ENCODE results near the gene RALGAPA2. TPM values are rescaled to one million over a fixed set of nuclear protein-coding genes. Genes with fewer than 3 reads are reported as not detected.

Gene RALGAPA2
- polyA plus RNA-seq, 1 of the 3 experiments (the other 2 are of a cell fraction), result 1.0 TPM

GRCh38 chr20:20564279-20564678, 148.2 kb downstream of the RALGAPA2 start:
- no peak for TF ChIP-seq USF2 (IDR thresholded peaks at IDR 0.05; ENCODE audit: borderline replicate concordance, low read depth, low read length)
- TF ChIP-seq POLR2AphosphoS5 (IDR thresholded peaks at IDR 0.05; ENCODE audit: low read depth, low read length), result no peak
- no peak for TF ChIP-seq TCF12 (IDR thresholded peaks at IDR 0.05)
- TF ChIP-seq NFIC (IDR thresholded peaks at IDR 0.05; ENCODE audit: borderline replicate concordance), result no peak
- no peak for TF ChIP-seq ELF1 (IDR thresholded peaks at IDR 0.05)
- no peak for TF ChIP-seq NRF1 (IDR thresholded peaks at IDR 0.05; ENCODE audit: low read depth, low read length)
- no peak for TF ChIP-seq CHD2 (IDR thresholded peaks at IDR 0.05; ENCODE audit: low read length, partially characterized antibody)
- TF ChIP-seq SIN3A (IDR thresholded peaks at IDR 0.05; ENCODE audit: borderline replicate concordance, low read depth, low read length), result no peak
- TF ChIP-seq TAF1 (IDR thresholded peaks at IDR 0.05; ENCODE audit: borderline replicate concordance, low read depth, low read length), result no peak
- TF ChIP-seq RCOR1 (IDR thresholded peaks at IDR 0.05; ENCODE audit: low read length), result no peak
- Histone ChIP-seq H3K4me2 (no peak overlapping the region), H3K9ac (no peak overlapping the region), H3K27me3 (ENCODE audit: insufficient read depth) (no peaks in the 10 kb centered on the region), H3K9me3 (no peaks in the 10 kb centered on the region), H3K4me1 (ENCODE audit: control insufficient read depth in 1 of 2, insufficient read depth in 2 of 2, low read depth in 1 of 2, low read length in 1 of 2) (no peaks in the 10 kb centered on the region; a peak in 1 of 4 replicates), H3K36me3 (replicated peaks in 1 of 2; ENCODE audit: control insufficient read depth in 1 of 2, insufficient read depth in 2 of 2, low read length in 1 of 2) (no peaks in the 10 kb centered on the region), H2AFZ (ENCODE audit: low read depth) (no peak overlapping the region), H4K20me1 (ENCODE audit: insufficient read depth) (no peaks in the 10 kb centered on the region), H3K4me3 (ENCODE audit: low read depth in 2 of 2, low read length in 1 of 2) (no peak overlapping the region), H3K9me2 (no peaks in the 10 kb centered on the region), H3F3A (replicated peaks; ENCODE audit: insufficient read depth) (peaks cover 4% of the 10 kb centered on the region), H3K27ac (ENCODE audit: low read depth in 2 of 2, low read length in 1 of 2) (no peak overlapping the region), H3K79me2 (ENCODE audit: insufficient read depth) (no peaks in the 10 kb centered on the region)
- CTCF ChIA-PET, result interaction anchor here (0.9 to 1.9 kb wide), 4 partner anchors 29 to 481 kb away, joined by 3 to 4 read pairs (median 3); no protein-coding TSS in a partner anchor
- DNase-seq, result no peak
- POLR2A ChIA-PET, result no interaction called here

GRCh38 chr20:20562507-20562906, 149.9 kb downstream of the RALGAPA2 start:
- Histone ChIP-seq H3K36me3 (replicated peaks in 1 of 2; ENCODE audit: control insufficient read depth in 1 of 2, insufficient read depth in 2 of 2, low read length in 1 of 2) (no peaks in the 10 kb centered on the region), H3K27ac (ENCODE audit: low read depth in 2 of 2, low read length in 1 of 2) (no peak overlapping the region), H4K20me1 (ENCODE audit: insufficient read depth) (no peaks in the 10 kb centered on the region), H3K4me3 (ENCODE audit: low read depth in 2 of 2, low read length in 1 of 2) (no peak overlapping the region), H3K9me2 (no peaks in the 10 kb centered on the region), H2AFZ (ENCODE audit: low read depth) (no peak overlapping the region), H3K9ac (no peak overlapping the region), H3K9me3 (no peaks in the 10 kb centered on the region), H3F3A (replicated peaks; ENCODE audit: insufficient read depth) (no peaks in the 10 kb centered on the region), H3K27me3 (ENCODE audit: insufficient read depth) (no peaks in the 10 kb centered on the region), H3K4me1 (ENCODE audit: control insufficient read depth in 1 of 2, insufficient read depth in 2 of 2, low read depth in 1 of 2, low read length in 1 of 2) (no peaks in the 10 kb centered on the region; a peak in 1 of 4 replicates), H3K79me2 (ENCODE audit: insufficient read depth) (no peaks in the 10 kb centered on the region), H3K4me2 (no peak overlapping the region)
- no peak for DNase-seq
- TF ChIP-seq TEAD4 (IDR thresholded peaks at IDR 0.05; ENCODE audit: borderline replicate concordance, insufficient read depth) (no peak), NRF1 (IDR thresholded peaks at IDR 0.05; ENCODE audit: low read depth, low read length) (no peak), TAF1 (IDR thresholded peaks at IDR 0.05; ENCODE audit: borderline replicate concordance, low read depth, low read length) (no peak), EZH2phosphoT487 (IDR thresholded peaks at IDR 0.05; ENCODE audit: borderline replicate concordance, low read depth) (no peak), TCF12 (IDR thresholded peaks at IDR 0.05) (no peak), FOXM1 (IDR thresholded peaks at IDR 0.05; ENCODE audit: low read depth) (no peak), MEF2A (IDR thresholded peaks at IDR 0.05; ENCODE audit: borderline replicate concordance, low read depth) (no peak), GABPA (IDR thresholded peaks at IDR 0.05; ENCODE audit: low read depth) (no peak), SIN3A (IDR thresholded peaks at IDR 0.05; ENCODE audit: borderline replicate concordance, low read depth, low read length) (no peak), GATA2 (CRISPR knock-in tag; IDR thresholded peaks at IDR 0.05) (no peak), ELF1 (IDR thresholded peaks at IDR 0.05) (no peak), RCOR1 (IDR thresholded peaks at IDR 0.05; ENCODE audit: low read length) (no peak), POLR2AphosphoS5 (IDR thresholded peaks at IDR 0.05; ENCODE audit: low read depth, low read length) (no peak), RAD21 (IDR thresholded peaks at IDR 0.05; ENCODE audit: low read length) (no peak), PBX3 (IDR thresholded peaks at IDR 0.05) (no peak), JUND (IDR thresholded peaks at IDR 0.05) (no peak), SMC3 (IDR thresholded peaks at IDR 0.05; ENCODE audit: low read depth, low read length) (no peak)
- TF ChIP-seq, protein P1, sequence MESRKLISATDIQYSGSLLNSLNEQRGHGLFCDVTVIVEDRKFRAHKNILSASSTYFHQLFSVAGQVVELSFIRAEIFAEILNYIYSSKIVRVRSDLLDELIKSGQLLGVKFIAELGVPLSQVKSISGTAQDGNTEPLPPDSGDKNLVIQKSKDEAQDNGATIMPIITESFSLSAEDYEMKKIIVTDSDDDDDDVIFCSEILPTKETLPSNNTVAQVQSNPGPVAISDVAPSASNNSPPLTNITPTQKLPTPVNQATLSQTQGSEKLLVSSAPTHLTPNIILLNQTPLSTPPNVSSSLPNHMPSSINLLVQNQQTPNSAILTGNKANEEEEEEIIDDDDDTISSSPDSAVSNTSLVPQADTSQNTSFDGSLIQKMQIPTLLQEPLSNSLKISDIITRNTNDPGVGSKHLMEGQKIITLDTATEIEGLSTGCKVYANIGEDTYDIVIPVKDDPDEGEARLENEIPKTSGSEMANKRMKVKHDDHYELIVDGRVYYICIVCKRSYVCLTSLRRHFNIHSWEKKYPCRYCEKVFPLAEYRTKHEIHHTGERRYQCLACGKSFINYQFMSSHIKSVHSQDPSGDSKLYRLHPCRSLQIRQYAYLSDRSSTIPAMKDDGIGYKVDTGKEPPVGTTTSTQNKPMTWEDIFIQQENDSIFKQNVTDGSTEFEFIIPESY (IDR thresholded peaks at IDR 0.05; ENCODE audit: borderline replicate concordance, low read depth), result no peak
- 90% methylated on average over 4 of the region's 4 CpGs for WGBS (ENCODE audit: low lambda C conversion rate)
- ChIA-PET POLR2A (no interaction called here), CTCF (interaction anchor here (0.7 to 2.2 kb wide), 3 partner anchors 155 to 325 kb away, joined by 3 to 5 read pairs (median 3); no protein-coding TSS in a partner anchor)
